Erythroblast (primary cell): ENCODE measurements around the gene PKP2.
"Not testable (repeated sequence)": the region's sequence is repeated elsewhere in the genome, so short reads cannot be mapped to it uniquely, and the experiment has no call there.

ENCODE experiments used
- DNase-seq, 2 experiments: peaks; one replicate each; lab custom pipeline; 2025; lab: John Stamatoyannopoulos, UW
- GATA1 ChIP-seq: IDR thresholded peaks from 2 replicates; pipeline ENCODE4 v1.6.1; 2011; ENCODE audit warnings: low read depth, mild to moderate bottlenecking, control low read depth, low read length, moderate library complexity
- POLR2A ChIP-seq: IDR thresholded peaks from 2 replicates; pipeline ENCODE4 v1.6.1; 2011; ENCODE audit warnings: mild to moderate bottlenecking, low read length

PKP2 gene

GRCh38 chr12:32891526-32891925 lies 5.1 kb downstream of the PKP2 start:
- DNase-seq = no peak
- TF ChIP-seq GATA1 = no peak
- TF ChIP-seq POLR2A = no peak

- DNase-seq = no peak
- TF ChIP-seq GATA1 = no peak
- no peak for TF ChIP-seq POLR2A
Measured at GRCh38 chr12:32889011-32889760, 7.4 kb downstream of the PKP2 start.

DNA sequence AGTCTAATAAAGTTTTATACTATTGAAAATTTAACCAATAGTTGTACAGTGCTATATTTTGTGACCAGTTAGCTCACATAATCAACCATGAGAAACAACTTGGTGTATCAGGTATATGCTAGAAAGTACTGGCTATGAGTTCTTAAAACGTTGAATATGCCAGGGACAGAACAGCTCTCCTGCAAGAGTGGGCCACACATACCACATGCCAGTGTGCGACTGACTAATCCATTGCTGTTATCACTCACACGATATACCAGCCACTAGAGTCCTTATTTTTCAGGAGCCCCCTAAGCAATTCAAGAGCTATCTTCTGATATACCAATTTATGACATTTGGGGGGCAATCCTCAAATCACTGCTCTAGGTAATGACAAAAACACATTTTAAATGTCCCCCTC lies 9.5 kb downstream of the PKP2 start:
- DNase-seq = no peak
- no peak for TF ChIP-seq POLR2A
- no peak for TF ChIP-seq GATA1

DNA sequence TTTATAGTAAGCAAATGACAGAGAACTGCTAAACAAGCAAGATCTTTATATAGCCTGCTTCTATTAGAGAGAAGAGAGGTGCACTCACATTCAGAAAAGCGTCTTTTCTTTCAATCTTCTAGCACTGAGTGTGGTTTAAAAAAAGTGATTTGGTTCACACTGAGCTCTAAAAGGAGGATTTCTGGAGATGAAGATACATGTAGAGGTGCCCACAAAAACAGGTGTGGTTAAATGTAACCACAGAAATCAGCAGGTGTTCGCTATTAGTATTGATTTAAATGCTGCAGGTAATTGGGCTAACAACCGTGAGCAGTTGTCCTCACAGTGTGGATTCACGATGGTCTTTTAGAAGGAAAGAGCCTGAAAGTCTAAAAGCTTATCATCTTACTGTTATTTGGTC lies 10.7 kb downstream of the PKP2 start:
- DNase-seq = no peak
- no peak for TF ChIP-seq POLR2A
- no peak for TF ChIP-seq GATA1

DNA sequence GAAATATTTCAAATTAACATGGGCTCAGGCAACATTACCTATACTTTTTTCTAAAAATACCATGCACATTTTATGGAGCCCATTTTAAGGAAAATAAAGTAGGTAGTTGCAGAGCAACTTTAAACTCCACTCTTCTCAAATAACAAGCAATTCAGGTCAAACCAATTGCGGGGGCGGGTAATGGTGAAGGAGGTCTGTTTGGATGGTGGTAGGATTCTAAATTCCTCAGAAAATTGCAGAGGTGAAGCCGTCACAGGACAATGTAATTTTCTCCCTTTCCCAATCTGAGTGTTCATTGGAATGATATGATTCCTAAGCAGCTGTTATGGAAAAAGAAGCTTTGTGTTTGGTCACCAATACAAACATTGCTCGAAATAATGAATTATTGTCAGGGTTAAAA lies 11.6 kb downstream of the PKP2 start:
- DNase-seq = no peak
- TF ChIP-seq GATA1 (no peak), POLR2A (no peak)

GRCh38 chr12:32881702-32882101 lies 14.9 kb downstream of the PKP2 start:
- no peak for DNase-seq
- TF ChIP-seq GATA1 (no peak), POLR2A (no peak)

DNA sequence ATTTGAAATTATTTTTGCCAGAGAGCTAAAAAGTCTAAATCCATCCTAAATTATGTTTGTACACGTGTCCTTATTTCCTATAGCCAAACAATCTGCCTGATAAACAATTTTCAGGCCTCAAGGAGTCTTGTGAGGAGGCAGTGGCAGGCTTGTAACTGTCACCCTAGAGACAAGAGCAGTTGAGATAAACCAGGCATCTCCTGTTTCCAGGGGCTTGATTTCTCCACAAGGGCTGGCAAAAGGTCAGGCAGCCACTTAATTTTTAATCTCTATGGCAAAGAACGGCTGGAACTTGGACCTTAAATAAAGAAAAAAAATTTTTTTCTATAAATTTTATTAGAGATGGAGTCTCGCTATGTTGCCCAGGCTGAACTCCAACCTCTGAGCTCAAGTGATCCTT lies 15.5 kb downstream of the PKP2 start:
- no peak for DNase-seq
- TF ChIP-seq POLR2A (no peak), GATA1 (no peak)

GRCh38 chr12:32879066-32879465 lies 17.5 kb downstream of the PKP2 start:
- not testable (repeated sequence) for DNase-seq

- TF ChIP-seq POLR2A (no peak), GATA1 (no peak)
- DNase-seq = no peak
Measured at GRCh38 chr12:32877601-32878459, 18.7 kb downstream of the PKP2 start.

DNA sequence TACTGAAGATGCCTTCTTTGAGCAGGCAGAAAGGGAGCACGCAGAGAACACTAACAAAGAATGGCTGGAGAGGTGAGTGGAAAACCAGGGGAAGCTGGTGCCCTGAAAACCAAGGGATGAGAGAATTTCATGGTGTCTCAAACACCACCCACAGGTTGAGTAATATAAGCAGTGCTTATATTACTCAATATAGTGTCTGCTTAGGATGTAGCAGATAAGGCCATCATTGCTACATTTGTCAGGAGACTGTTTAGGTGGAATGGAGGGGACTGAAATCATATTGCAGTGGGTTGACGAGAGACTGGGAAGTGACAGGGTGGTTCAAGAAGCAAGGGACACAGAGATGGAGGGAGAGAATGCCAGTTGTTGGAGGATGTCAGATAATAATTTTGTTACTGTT lies 20.6 kb downstream of the PKP2 start:
- no peak for DNase-seq
- no peak for TF ChIP-seq POLR2A
- no peak for TF ChIP-seq GATA1

- TF ChIP-seq POLR2A = no peak
- TF ChIP-seq GATA1 = no peak
Measured at GRCh38 chr12:32874975-32875374, 21.6 kb downstream of the PKP2 start.

GRCh38 chr12:32874078-32874477 lies 22.5 kb downstream of the PKP2 start:
- no peak for DNase-seq
- TF ChIP-seq POLR2A = no peak
- TF ChIP-seq GATA1 = no peak

More at GRCh38 chr12:32874975-32875374, 21.6 kb downstream of the PKP2 start:
- no peak for DNase-seq

GRCh38 chr12:32872416-32872815 lies 24.2 kb downstream of the PKP2 start:
- not testable (repeated sequence) for DNase-seq

DNA sequence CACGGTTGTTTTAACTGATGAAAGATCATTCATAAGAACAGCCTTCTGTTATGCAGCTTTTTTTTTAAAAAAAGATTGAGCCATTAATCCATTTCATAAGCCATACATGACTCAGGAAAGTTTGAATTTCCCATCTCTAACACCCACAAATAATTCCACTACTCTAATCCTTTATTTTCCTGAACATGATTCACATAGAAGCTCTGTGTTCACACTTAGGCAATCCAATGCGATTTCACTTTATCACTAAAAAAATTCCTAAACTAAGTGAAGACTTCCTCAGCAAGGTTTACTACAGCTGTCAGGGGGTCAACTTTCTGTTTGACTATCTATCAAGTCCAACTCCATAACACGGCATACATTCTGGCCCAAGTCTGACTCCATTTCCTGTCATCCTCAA lies 25.9 kb downstream of the PKP2 start:
- no peak for DNase-seq
- TF ChIP-seq GATA1 = no peak
- TF ChIP-seq POLR2A = no peak
